SHP77 treated with DMSO at 0.1 percent for 48 hours (cell line): ENCODE measurements around the gene TRIM62.
A peak's percentile ranks its signal among the peaks of the same experiment; 100 is the strongest.

Experiments
- DNase-seq: peaks from one replicate; lab custom pipeline; 2025; lab: John Stamatoyannopoulos, UW

The TRIM62 gene

DNA sequence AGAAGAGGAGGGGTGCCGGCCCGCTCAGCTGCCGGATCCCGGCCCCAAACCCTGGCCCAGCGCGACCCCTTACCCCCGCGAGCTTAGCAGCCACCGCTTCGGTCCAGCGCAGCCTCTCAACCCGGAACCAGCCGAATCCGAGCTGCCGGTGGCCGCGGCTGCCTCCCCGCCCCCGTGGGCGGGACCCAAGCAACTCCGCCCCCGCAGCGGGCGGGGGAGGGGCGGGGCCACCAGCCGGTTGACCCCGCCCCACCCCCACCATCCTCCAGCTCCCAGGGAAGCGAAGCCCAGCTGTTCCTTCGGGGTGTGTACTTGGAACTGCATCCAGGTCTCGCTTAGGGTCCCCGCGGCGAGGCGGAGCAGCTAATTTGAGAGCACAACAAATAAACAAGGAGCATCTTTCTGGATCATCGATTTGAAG lies at the start of gene TRIM62:
TSS of gene TRIM62 (minus strand) at position 123 of the 421 bp plus-strand sequence. CDS start 611 bp downstream, outside the sequence.
- DNase-seq, result no peak

DNA sequence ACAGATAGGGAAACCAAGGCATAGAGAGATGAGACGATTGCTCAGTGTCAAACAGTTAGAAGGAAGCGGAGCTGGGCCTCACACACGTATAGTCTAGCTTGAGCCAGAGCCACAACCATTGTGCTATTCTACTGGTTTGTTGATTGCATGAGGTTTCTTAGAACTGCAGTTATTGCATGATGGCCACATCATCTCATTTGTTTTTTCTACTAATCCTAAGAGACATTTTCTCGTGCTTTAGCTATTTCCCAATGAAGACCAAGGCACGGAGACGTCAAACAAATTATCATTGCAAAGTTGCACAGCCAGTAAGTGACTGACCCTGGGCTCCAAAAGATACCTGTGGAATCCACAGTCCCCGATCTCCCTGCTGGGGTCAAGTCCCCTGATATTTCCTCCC lies 49.3 kb upstream of the TRIM62 start:
- DNase-seq, result no peak

- DNase-seq, result no peak
Measured at GRCh38 chr1:33228935-33229487, 47.2 kb upstream of the TRIM62 start.

DNA sequence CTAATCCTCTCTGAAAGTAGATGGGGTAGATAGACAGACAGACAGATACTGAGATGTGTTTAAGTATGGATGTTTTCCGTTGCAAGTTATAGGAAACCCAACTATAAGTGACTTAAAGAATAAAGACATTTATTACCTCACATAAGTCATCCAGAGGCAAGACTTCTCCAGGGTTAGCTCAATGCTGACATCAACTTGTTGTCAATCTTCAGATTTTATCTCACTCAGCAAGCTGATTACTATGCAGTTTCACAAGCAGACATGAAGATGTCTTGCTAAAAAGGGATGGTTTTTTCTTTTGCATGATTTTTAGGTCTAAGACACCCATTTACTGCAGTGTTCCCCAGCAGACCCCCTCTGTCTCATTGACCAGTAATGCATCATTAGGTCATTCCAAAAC lies 43.7 kb upstream of the TRIM62 start:
- no peak for DNase-seq

DNA sequence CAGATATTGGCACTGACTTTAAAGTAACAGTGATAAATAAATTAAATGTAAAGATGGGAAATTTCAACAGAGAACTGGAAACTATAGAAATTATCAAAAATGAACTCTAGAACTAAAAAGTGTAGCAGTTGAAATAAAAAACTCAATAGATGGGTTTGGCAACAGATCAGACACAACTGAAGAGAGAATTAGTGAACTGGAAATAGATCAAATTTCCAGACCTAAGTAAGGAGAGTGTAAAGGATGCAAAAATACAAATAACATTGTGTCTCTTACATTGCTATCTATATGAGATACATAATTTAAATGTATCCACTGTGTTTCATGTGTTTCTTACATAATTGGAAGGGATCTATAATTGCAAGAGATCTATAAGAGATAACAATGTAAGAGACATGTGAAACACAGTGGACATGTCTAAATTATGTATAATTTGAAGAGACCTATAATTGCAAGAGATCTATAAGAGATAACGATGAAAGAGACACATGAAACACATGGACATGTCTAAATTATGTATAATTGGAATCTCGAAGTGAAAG lies 42.4 kb upstream of the TRIM62 start:
- no peak for DNase-seq

DNA sequence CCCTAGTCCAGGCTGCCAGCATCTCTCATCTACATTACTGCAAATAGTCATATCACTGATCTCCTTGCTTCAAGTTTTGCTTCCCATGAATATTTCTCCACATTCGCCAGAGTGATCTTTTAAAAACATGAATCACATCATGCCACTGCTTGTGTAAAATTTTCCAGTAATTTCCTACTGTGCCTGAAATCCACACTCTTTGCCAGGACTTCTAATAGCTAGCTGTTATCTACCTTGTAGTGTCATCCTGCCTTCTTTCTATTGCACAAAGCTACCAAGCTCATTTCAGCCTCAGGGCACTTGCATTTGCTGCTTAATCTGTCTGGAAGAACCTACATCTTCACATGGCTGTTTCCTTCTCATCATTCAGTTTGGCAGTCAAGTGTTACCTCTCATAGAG lies 40.5 kb upstream of the TRIM62 start:
- no peak for DNase-seq

- no peak for DNase-seq
Measured at GRCh38 chr1:33221385-33221758, 39.5 kb upstream of the TRIM62 start.

DNA sequence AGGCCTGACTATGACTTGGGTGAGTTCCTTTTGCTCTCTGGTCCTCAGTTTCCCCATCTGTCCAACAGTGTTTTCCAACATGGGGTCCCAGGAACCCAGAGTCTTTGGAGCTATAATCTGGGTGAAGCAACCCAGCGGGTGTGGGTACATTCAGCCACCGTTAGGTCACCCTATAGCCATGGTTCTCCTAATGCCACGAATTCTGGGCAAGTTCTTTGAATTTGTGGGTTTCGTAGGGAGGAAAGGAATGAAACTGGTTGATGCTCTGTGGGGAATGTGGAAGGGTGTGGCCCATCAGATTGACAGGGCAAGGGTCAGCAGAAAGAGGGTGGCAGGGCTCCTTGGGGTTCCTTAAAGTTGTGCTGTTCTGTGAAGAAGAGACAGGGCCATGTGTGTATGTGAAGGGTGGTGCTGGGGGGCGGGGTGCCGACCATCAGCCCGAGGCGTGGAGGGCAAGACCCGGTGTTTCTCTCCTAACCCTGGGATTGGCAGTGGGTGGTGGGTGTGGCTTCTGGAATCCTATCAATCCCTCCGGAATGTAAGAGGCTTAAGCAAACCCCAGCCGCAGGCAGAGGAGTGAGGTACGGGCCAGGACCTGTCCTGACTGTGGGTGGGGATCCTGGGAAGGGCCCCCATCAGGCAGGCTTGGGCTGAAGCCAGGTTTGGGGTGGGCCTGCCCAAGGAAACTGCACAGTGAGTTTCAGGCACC lies 39.0 kb upstream of the TRIM62 start:
- no peak for DNase-seq

GRCh38 chr1:33219886-33220661 lies 38.2 kb upstream of the TRIM62 start:
- DNase-seq, result no peak

GRCh38 chr1:33211972-33212371 lies 30.1 kb upstream of the TRIM62 start:
- DNase-seq, result no peak

GRCh38 chr1:33206340-33206739 lies 24.5 kb upstream of the TRIM62 start:
- no peak for DNase-seq

- no peak for DNase-seq
Measured at GRCh38 chr1:33195556-33195955, 13.7 kb upstream of the TRIM62 start.

DNA sequence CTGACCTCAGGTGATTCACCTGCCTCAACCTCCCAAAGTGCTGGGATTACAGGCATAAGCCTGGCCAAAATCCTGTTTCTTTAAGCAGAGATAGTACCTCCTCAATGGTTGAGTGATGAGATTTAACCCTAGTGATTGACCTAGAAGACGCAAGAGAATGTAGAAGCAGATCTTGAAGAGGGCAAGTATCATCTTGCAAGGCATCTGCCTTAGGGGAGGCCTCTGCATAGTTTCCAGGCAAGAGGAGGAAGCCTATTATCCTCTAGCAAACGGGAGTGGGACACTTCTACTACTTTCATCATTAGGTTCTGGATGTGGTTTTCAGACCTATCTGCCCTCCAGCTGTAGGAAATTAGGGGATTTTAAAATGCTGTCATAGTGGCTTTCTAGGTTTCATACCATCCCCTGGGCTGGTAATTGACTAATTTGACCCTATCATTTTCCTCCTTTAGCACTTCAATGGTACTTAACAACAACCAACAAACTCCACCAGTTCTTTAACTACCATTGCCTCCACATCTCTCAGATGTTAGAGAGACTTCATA lies 10.0 kb upstream of the TRIM62 start:
- DNase-seq, result no peak

- DNase-seq, result no peak
Measured at GRCh38 chr1:33190701-33191100, 8.9 kb upstream of the TRIM62 start.

GRCh38 chr1:33188572-33189275 lies 6.9 kb upstream of the TRIM62 start:
- DNase-seq, result no peak

DNA sequence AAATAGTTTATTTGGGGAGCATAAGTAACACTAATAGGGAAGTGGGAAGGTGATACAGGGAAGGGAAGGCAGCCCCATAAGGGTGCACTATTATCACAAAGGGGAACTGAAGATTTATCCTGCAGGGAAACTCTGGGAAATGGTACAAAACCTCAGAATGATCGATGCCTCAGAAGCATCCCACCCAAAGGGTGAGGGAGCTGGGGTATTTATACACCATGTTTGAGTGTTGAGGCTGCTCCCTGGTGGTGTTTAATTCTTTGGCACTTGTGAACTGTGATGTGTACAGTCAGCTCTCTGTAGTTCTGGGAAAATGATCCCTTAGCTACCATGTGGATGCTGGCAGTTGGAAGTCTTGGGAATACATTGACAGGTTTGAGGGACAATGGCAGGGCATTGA lies 5.1 kb upstream of the TRIM62 start:
- no peak for DNase-seq

- no peak for DNase-seq
Measured at GRCh38 chr1:33185541-33185940, 3.7 kb upstream of the TRIM62 start.

GRCh38 chr1:33183306-33183705 lies 1.5 kb upstream of the TRIM62 start:
- no peak for DNase-seq

DNA sequence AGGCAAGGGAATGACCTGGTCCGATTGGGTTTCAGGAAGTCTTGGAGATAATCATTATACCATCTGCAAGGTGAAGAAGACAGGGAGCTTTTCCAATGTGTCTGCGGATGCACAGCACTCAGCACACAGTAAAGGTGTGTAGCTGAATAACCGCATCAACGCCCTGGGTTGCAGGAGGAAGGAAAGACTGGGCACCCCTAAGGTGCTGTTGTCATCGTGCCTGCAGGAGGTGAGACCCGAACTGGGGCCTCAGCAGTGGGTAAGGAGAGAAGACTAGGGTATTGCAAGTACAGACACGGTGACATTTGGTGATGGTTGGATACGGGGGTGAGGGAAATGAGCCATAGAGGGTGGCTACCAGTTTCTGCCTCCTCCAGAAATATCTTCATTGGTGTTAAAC lies 1.1 kb upstream of the TRIM62 start:
- no peak for DNase-seq

DNA sequence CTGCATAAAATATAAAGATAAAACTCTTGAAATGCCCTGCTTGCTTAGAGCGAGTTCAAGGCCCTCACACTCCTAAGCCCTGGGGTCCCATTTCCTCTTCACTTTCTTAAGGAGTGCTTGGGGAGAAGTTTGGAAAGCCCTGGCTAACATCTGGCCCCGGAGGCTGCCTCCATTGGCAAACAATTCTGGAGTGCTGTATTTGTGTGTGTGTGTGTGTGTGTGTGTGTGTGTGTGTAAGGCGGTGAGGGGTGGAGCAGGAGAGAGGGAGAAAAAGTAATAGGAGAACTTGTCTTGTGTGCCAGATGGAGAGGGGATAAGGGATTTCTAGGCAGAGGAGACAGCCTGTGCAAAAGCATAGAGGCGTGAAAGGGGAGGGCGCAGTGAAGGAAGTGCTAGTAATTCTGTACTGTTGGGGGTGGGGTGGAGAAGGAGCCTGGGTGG lies 578 bp upstream of the TRIM62 start:
- DNase-seq, result no peak

GRCh38 chr1:33180911-33181890 lies 642 bp downstream of the TRIM62 start:
- DNase-seq, result peak; percentile 55
